ENCODE results near the gene OSBPL1A. TPM values are rescaled to one million over a fixed set of nuclear protein-coding genes. Genes with fewer than 3 reads are reported as not detected.

Gene OSBPL1A
- total and polyA plus RNA-seq, 2 of the 8 experiments (the other 6 are each of a cell fraction or from before 2014, with no cell fraction given), result 53.2 to 74.9 TPM

DNA sequence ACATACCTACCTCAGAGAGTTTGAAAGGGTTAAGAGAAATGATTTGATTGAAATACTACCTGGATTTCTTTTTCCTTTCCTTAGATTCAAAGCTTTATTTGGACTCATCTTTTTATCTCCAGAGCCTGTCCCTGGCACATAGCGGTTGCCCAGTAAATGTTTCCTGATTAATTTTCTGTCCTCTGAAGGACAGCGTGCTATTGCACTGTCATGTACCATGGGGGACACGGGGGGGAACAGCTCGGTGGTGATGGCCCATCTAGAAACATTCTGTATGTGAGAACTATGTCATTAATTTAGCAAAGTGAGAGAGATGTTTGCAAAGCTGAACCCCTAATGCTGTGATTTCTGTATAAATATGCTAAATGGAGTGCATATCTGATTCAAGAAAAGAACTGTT, 285.2 kb downstream of the OSBPL1A start (continued):
- no peak for TF ChIP-seq TCF12 (IDR thresholded peaks at IDR 0.05; ENCODE audit: low read depth, low read length)
- no peak for TF ChIP-seq SRF (IDR thresholded peaks at IDR 0.05; ENCODE audit: low read depth, low read length)
- no peak for TF ChIP-seq MAFK (IDR thresholded peaks at IDR 0.05; ENCODE audit: low read depth, low read length)

Small RNA genes lying within 50 kb of the gene (microRNA-seq; reads per million reads assigned to microRNA genes)
- 0.23 to 0.41 reads per million in 2 experiments for gene MIR320C2 (ENCODE audit: borderline microRNAs expressed in 2 of 2, borderline number of aligned reads in 2 of 2, borderline replicate concordance in 1 of 2)

Small RNA genes lying within 50 kb of the gene (small RNA-seq; reads per million reads assigned to genes)
- gene MIR320C2 (ENCODE audit: insufficient read depth), result not detected
- gene RF00017 (ENCODE audit: insufficient read depth), result not detected
- gene RF00019 (ENCODE audit: insufficient read depth), result not detected
- 92.4 reads per million, percentile 97 among the genes with 10 or more reads in this experiment for gene RNA5SP452 (ENCODE audit: insufficient read depth)
- gene RNU5A-6P (ENCODE audit: insufficient read depth), result not detected
- not detected for gene RNU6-435P (ENCODE audit: insufficient read depth)

Other genes starting within 250 kb of the OSBPL1A start
- gene IMPACT, start 28.8 kb upstream of the OSBPL1A start, total RNA-seq (2021; fragmentation: NEBNext Ultra II Directional; extraction: Animal tissue kit (Norgen Biotek cat#: 25700)), result 44.6 and 50.6 TPM in 2 replicates
- 19.1 and 31.1 TPM in 2 replicates for gene IMPACT, start 28.8 kb upstream of the OSBPL1A start, polyA plus RNA-seq (2011; rRNA removed)
- gene HRH4, start 62.8 kb upstream of the OSBPL1A start, total RNA-seq (2021; fragmentation: NEBNext Ultra II Directional; extraction: Animal tissue kit (Norgen Biotek cat#: 25700)), result not detected in 2 replicates
- 0.02 and 0.03 TPM in 2 replicates for gene HRH4, start 62.8 kb upstream of the OSBPL1A start, polyA plus RNA-seq (2011; rRNA removed)